ENCODE data around the gene DLAT.

DNA sequence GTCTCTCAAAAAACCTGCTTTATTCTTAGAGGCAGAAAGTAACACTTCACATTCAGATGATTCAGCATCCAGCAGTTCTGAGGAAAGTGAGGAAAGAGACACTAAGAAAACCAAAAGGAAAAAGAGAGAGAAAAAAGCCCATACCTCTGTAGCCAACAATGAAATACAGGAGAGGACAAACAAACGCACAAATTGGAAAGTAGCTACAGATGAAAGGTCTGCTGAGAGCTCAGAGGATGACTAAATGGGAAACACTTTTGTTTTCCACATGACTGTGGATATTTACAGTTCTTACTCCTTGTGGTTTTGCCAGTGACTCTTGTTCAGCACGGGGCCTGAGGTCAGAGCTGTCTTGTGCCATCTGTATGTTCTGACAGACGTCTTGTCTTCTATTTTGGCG, 57.5 kb downstream of the DLAT start:
- TF ChIP-seq, protein P1, sequence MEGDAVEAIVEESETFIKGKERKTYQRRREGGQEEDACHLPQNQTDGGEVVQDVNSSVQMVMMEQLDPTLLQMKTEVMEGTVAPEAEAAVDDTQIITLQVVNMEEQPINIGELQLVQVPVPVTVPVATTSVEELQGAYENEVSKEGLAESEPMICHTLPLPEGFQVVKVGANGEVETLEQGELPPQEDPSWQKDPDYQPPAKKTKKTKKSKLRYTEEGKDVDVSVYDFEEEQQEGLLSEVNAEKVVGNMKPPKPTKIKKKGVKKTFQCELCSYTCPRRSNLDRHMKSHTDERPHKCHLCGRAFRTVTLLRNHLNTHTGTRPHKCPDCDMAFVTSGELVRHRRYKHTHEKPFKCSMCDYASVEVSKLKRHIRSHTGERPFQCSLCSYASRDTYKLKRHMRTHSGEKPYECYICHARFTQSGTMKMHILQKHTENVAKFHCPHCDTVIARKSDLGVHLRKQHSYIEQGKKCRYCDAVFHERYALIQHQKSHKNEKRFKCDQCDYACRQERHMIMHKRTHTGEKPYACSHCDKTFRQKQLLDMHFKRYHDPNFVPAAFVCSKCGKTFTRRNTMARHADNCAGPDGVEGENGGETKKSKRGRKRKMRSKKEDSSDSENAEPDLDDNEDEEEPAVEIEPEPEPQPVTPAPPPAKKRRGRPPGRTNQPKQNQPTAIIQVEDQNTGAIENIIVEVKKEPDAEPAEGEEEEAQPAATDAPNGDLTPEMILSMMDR (IDR thresholded peaks at IDR 0.05): no peak
- TF ChIP-seq SIN3A (IDR thresholded peaks at IDR 0.05; ENCODE audit: borderline replicate concordance, insufficient read depth, low read depth, low read length): no peak
- TF ChIP-seq POLR2AphosphoS5 (IDR thresholded peaks at IDR 0.05; ENCODE audit: low read depth, low read length): peak; percentile 66
